Left cardiac atrium (tissue), 4 donors: ENCODE data around the gene ALS2CL. TPM values are rescaled to one million over a fixed set of nuclear protein-coding genes. Genes with fewer than 3 reads are reported as not detected.
"Not testable (repeated sequence)": the region's sequence is repeated elsewhere in the genome, so short reads cannot be mapped to it uniquely, and the experiment has no call there.

Experiments
- ATAC-seq, 2 donors: fragments of 200-7000 bp; cut with Tn5 transposase; one replicate each; pipeline ENCODE4 v1.9.1; 2020; ENCODE audit warnings: mild to moderate bottlenecking in 2 of 2, moderate library complexity in 2 of 2
- DNase-seq: peaks from one replicate; pipeline ENCODE4 v3.0.0-alpha.2; 2020
- intact Hi-C, 2 donors: fragments of 100-400 bp; cut with DNase I; formaldehyde crosslinking; loops; one replicate each; pipeline versions ENCODE4 v1.14.1 to v1.15.1; 2022 to 2023
- total RNA-seq, 2 donors: library from RNA; stranded (reverse); fragmentation: NEBNext Ultra II Directional; extraction: Animal tissue kit (Norgen Biotek cat#: 25700); gene quantifications; one replicate each; pipeline ENCODE4 v1.2.1, GENCODE V29; 2021
- donor health status: DM: no; HTN: yes; CAD: no.
- donor health status: DM: no; HTN: yes; CAD: no; lungs with severe emphysema.
- donor health status: DM: yes; HTN: yes; CAD: no.
- donor health status: Dilated cardiomyopathy.

ALS2CL gene
- total RNA-seq, 2 donors from 2014 or later: 17.3 to 23.8 TPM

- DNase-seq (no peak), ATAC-seq (no peak)
- intact Hi-C loops: loop anchor here (2.0 to 10.0 kb wide), 4 partner anchors 139 to 299 kb away; no protein-coding TSS in a partner anchor
Measured at GRCh38 chr3:46705751-46706552, 12.5 kb upstream of the ALS2CL start.

- intact Hi-C loops: loop anchor here (2.0 to 10.0 kb wide), 4 partner anchors 140 to 300 kb away; no protein-coding TSS in a partner anchor
- DNase-seq (peak; percentile 75), ATAC-seq (peak; percentile 80 to 82)
Measured at GRCh38 chr3:46705022-46705530, 11.6 kb upstream of the ALS2CL start.

GRCh38 chr3:46704346-46704745 lies 10.9 kb upstream of the ALS2CL start:
- not testable (repeated sequence) for ATAC-seq, DNase-seq
- intact Hi-C loops: loop anchor here (2.0 to 10.0 kb wide), 4 partner anchors 140 to 300 kb away; no protein-coding TSS in a partner anchor

- ATAC-seq (no peak), DNase-seq (peak; percentile 8)
- intact Hi-C loops: loop anchor here (5.0 to 10.0 kb wide), 3 partner anchors 142 to 302 kb away; no protein-coding TSS in a partner anchor
Measured at GRCh38 chr3:46703013-46703520, 9.6 kb upstream of the ALS2CL start.

- ATAC-seq: no peak
- DNase-seq: peak; percentile 18
- intact Hi-C loops: loop anchor here (5.0 to 10.0 kb wide), 3 partner anchors 142 to 302 kb away; no protein-coding TSS in a partner anchor
Measured at GRCh38 chr3:46702246-46703012, 8.9 kb upstream of the ALS2CL start.

GRCh38 chr3:46701181-46701939 lies 7.9 kb upstream of the ALS2CL start, which contains the start of gene TMIE:
TSS of gene TMIE (plus strand) at chr3:46701392. CDS start at chr3:46701488, 96 bp downstream.
- intact Hi-C loops: loop anchor here (5.0 to 10.0 kb wide), 3 partner anchors 143 to 303 kb away; no protein-coding TSS in a partner anchor
- peak; percentile 11 for DNase-seq
- ATAC-seq: no peak

GRCh38 chr3:46700772-46701171 lies 7.3 kb upstream of the ALS2CL start:
- ATAC-seq: no peak
- no peak for DNase-seq
- intact Hi-C loops: loop anchor here (5.0 to 10.0 kb wide), 3 partner anchors 144 to 304 kb away; no protein-coding TSS in a partner anchor

GRCh38 chr3:46699676-46700523 lies 6.4 kb upstream of the ALS2CL start:
- ATAC-seq (peak; percentile 14 to 31), DNase-seq (peak; percentile 69)
- intact Hi-C loops: loop anchor here (5.0 to 10.0 kb wide), 3 partner anchors 145 to 305 kb away; no protein-coding TSS in a partner anchor

GRCh38 chr3:46695962-46696894 lies 2.7 kb upstream of the ALS2CL start:
- DNase-seq (peak; percentile 53), ATAC-seq (peak; percentile 61 to 72)
- intact Hi-C loops: no loop called here

GRCh38 chr3:46695177-46695961 lies 1.9 kb upstream of the ALS2CL start:
- DNase-seq: peak; percentile 78
- intact Hi-C loops: no loop called here
- peak; percentile 14 to 54 for ATAC-seq

- intact Hi-C loops: no loop called here
- no peak for ATAC-seq
- no peak for DNase-seq
Measured at GRCh38 chr3:46694520-46694919, 1.0 kb upstream of the ALS2CL start.

GRCh38 chr3:46693892-46694226 lies 380 bp upstream of the ALS2CL start:
- peak; percentile 5 to 14 for ATAC-seq
- DNase-seq: peak; percentile 52
- intact Hi-C loops: no loop called here

GRCh38 chr3:46692566-46692990 lies 901 bp downstream of the ALS2CL start:
- DNase-seq (no peak), ATAC-seq (no peak)
- intact Hi-C loops: no loop called here

GRCh38 chr3:46690798-46691197 lies 2.7 kb downstream of the ALS2CL start:
- intact Hi-C loops: no loop called here
- peak; percentile 73 for DNase-seq
- ATAC-seq: peak; percentile 23 to 44

- DNase-seq (no peak), ATAC-seq (no peak)
- intact Hi-C loops: no loop called here
Measured at GRCh38 chr3:46685446-46685845, 8.0 kb downstream of the ALS2CL start.

- ATAC-seq (no peak), DNase-seq (no peak)
- intact Hi-C loops: no loop called here
Measured at GRCh38 chr3:46684891-46685290, 8.6 kb downstream of the ALS2CL start.
